OCI-LY1 (cell line): Measurements from ENCODE around the gene GNG4.

ENCODE experiments used
- EZH2 ChIP-seq: fragments of 200-600 bp; sonication (generic), shearing (Covaris generic); IDR thresholded peaks from 2 replicates; pipeline ENCODE4 v1.8.0; 2017; ENCODE audit warnings: borderline replicate concordance, mixed run types, mild to moderate bottlenecking, antibody characterized with exemption, low read length, moderate library complexity, mixed read lengths
- TF ChIP-seq, protein P1 (sequence below): fragments of 200-600 bp; sonication (generic), shearing (Covaris generic); IDR thresholded peaks from 2 replicates; pipeline ENCODE4 v1.5.1; 2017; ENCODE audit warnings: mild to moderate bottlenecking, antibody characterized with exemption, low read length, moderate library complexity, mixed read lengths

DNA sequence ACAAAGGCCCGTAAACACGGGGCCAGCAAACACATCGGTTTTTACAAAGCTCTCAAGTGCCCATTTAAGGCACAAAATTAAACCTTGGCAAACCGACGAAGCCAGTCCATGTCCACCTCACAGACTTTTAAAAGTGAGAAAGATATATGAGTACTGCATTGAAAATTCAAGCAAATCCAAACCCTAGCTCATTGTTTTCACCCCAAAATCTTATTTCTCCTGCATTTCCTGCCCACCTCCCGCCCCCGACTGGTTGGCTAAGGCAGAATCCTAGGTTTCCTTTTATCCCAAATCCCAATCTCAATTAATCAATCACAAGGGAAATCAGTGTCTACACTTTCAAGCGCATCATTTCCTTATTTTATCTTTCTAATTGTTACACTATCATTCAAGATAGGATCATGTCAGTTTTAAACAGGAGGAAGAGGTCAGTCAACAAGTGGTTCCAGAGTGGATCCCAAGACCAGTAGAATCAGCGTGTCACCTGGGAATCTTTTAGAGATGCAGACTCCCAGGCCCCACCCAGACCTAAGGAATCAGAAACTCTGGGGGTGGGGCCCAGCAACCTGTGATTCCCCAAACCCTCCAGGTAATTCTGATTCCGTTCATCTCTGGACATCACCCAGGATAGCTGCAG, 1.7 kb upstream of the GNG4 start:
- TF ChIP-seq EZH2 = no peak
- TF ChIP-seq, protein P1, sequence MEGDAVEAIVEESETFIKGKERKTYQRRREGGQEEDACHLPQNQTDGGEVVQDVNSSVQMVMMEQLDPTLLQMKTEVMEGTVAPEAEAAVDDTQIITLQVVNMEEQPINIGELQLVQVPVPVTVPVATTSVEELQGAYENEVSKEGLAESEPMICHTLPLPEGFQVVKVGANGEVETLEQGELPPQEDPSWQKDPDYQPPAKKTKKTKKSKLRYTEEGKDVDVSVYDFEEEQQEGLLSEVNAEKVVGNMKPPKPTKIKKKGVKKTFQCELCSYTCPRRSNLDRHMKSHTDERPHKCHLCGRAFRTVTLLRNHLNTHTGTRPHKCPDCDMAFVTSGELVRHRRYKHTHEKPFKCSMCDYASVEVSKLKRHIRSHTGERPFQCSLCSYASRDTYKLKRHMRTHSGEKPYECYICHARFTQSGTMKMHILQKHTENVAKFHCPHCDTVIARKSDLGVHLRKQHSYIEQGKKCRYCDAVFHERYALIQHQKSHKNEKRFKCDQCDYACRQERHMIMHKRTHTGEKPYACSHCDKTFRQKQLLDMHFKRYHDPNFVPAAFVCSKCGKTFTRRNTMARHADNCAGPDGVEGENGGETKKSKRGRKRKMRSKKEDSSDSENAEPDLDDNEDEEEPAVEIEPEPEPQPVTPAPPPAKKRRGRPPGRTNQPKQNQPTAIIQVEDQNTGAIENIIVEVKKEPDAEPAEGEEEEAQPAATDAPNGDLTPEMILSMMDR = no peak
